ENCODE results near the gene ZFC3H1. TPM values are rescaled to one million over a fixed set of nuclear protein-coding genes. Genes with fewer than 3 reads are reported as not detected.

Gene ZFC3H1
- total and polyA plus RNA-seq, 2 of the 13 experiments (the other 11 are each of a cell fraction or from before 2014, with no cell fraction given): 17.1 to 38.3 TPM

GRCh38 chr12:71639341-71639760, 24.3 kb downstream of the ZFC3H1 start (continued):
- TF ChIP-seq XRCC5 (optimal IDR thresholded peaks at IDR 0.05; ENCODE audit: low read length) (peak; percentile 43), NFIC (IDR thresholded peaks at IDR 0.05; ENCODE audit: low read length) (no peak), SCMH1 (CRISPR knock-in tag; IDR thresholded peaks at IDR 0.05; ENCODE audit: borderline replicate concordance) (no peak), ZNF512 (CRISPR knock-in tag; IDR thresholded peaks at IDR 0.05) (no peak), PRDM10 (CRISPR knock-in tag; IDR thresholded peaks at IDR 0.05; ENCODE audit: low read depth) (no peak), CTCF (CRISPR knock-in tag; IDR thresholded peaks at IDR 0.05) (peak; percentile 49), ATF4 (CRISPR knock-in tag; IDR thresholded peaks at IDR 0.05) (no peak), ELK4 (CRISPR knock-in tag; IDR thresholded peaks at IDR 0.05; ENCODE audit: borderline replicate concordance) (no peak)

All from HepG2 (cell line).